ENCODE results near the gene MACROD1. TPM values are rescaled to one million over a fixed set of nuclear protein-coding genes. Genes with fewer than 3 reads are reported as not detected.

The MACROD1 gene
- total RNA-seq, 6 experiments from 2014 or later: 11.8 to 17.0 (median 13.1) TPM

GRCh38 chr11:64058494-64058893, 107.4 kb downstream of the MACROD1 start:
- no peaks in the 10 kb centered on the region for H3K36me3 Mint-ChIP-seq (ENCODE audit: low read depth)
- no peaks in the 10 kb centered on the region for H3K4me1 Mint-ChIP-seq (ENCODE audit: low read depth)
- TF ChIP-seq CTCF (IDR thresholded peaks at IDR 0.05): no peak
- DNase-seq: no peak
- no peak overlapping the region for H3K27ac Mint-ChIP-seq
- H3K4me3 Mint-ChIP-seq: no peak overlapping the region
- H3K9me3 Mint-ChIP-seq: no peaks in the 10 kb centered on the region
- peaks cover 18% of the 10 kb centered on the region; the same call in 1 of the 2 replicates for H3K27me3 Mint-ChIP-seq (ENCODE audit: insufficient read depth)

- H3K36me3 Mint-ChIP-seq (ENCODE audit: low read depth): no peaks in the 10 kb centered on the region
- no peak for DNase-seq
- no peak overlapping the region for H3K4me3 Mint-ChIP-seq
- no peaks in the 10 kb centered on the region for H3K9me3 Mint-ChIP-seq
- no peak overlapping the region for H3K27ac Mint-ChIP-seq
- H3K27me3 Mint-ChIP-seq (ENCODE audit: insufficient read depth): peaks cover 17% of the 10 kb centered on the region; the same call in 1 of the 2 replicates
- no peaks in the 10 kb centered on the region for H3K4me1 Mint-ChIP-seq (ENCODE audit: low read depth)
- no peak for TF ChIP-seq CTCF (IDR thresholded peaks at IDR 0.05)
These were observed 108.0 kb downstream of the MACROD1 start for GRCh38 chr11:64057890-64058289.

DNA sequence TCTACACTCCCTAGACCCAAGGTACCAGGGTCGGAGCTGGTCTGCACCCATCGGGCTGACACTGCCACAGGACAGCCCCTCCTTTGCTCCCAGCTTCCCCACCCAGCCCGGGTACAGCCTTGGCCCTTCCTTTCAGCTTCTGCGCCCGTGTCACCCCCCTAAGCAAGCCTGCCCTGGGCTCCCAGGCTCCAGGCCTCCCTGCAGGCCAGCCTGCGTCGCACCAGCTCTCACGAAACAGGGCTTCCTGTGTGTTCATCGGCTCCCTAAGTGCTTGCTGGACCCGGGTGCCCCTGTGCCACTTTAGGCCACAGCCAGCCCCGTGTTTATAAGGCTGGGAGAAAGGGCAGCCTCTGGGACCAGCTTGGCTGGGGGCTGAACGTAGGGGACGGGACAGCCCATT, 109.1 kb downstream of the MACROD1 start:
- H3K4me1 Mint-ChIP-seq (ENCODE audit: low read depth): no peaks in the 10 kb centered on the region
- H3K27ac Mint-ChIP-seq: no peak overlapping the region
- H3K9me3 Mint-ChIP-seq: no peaks in the 10 kb centered on the region
- H3K36me3 Mint-ChIP-seq (ENCODE audit: low read depth): no peaks in the 10 kb centered on the region
- peaks cover 14% of the 10 kb centered on the region; the same call in 1 of the 2 replicates for H3K27me3 Mint-ChIP-seq (ENCODE audit: insufficient read depth)
- no peak for DNase-seq
- no peak overlapping the region for H3K4me3 Mint-ChIP-seq
- TF ChIP-seq CTCF (IDR thresholded peaks at IDR 0.05): no peak

GRCh38 chr11:64056213-64056785, 109.6 kb downstream of the MACROD1 start:
- H3K9me3 Mint-ChIP-seq: no peaks in the 10 kb centered on the region
- no peak overlapping the region for H3K4me3 Mint-ChIP-seq
- no peaks in the 10 kb centered on the region for H3K4me1 Mint-ChIP-seq (ENCODE audit: low read depth)
- H3K27ac Mint-ChIP-seq: no peak overlapping the region
- TF ChIP-seq CTCF (IDR thresholded peaks at IDR 0.05): no peak
- DNase-seq: no peak
- H3K36me3 Mint-ChIP-seq (ENCODE audit: low read depth): no peaks in the 10 kb centered on the region
- peaks cover 11% of the 10 kb centered on the region; the same call in 1 of the 2 replicates for H3K27me3 Mint-ChIP-seq (ENCODE audit: insufficient read depth)

- Mint-ChIP-seq H3K9me3 (no peaks in the 10 kb centered on the region), H3K27me3 (ENCODE audit: insufficient read depth) (peaks cover 12% of the 10 kb centered on the region; the same call in 1 of the 2 replicates), H3K27ac (no peak overlapping the region), H3K36me3 (ENCODE audit: low read depth) (no peaks in the 10 kb centered on the region), H3K4me1 (ENCODE audit: low read depth) (no peaks in the 10 kb centered on the region), H3K4me3 (no peak overlapping the region)
- no peak for DNase-seq
- TF ChIP-seq CTCF (IDR thresholded peaks at IDR 0.05): no peak
These were observed 110.8 kb downstream of the MACROD1 start for GRCh38 chr11:64055077-64055476.
